ENCODE measurements around the gene TRERF1.

- TF ChIP-seq POLR2AphosphoS5 (IDR thresholded peaks at IDR 0.05) (no peak), POLR2A (IDR thresholded peaks at IDR 0.05) (no peak), CTCF (IDR thresholded peaks at IDR 0.05) (no peak)
Measured at GRCh38 chr6:42236030-42236429, 215.7 kb downstream of the TRERF1 start.

Data from upper lobe of left lung (tissue), 4 donors.